Stimulated activated effector memory CD8-positive, alpha-beta T cell treated with anti-CD3 and anti-CD28 coated beads, Interleukin-12 subunit alpha, Interleukin-12 subunit beta, amount 100 ng/mL, for 72 hours (primary cell): ENCODE measurements around the gene RNASE8.
"Not testable (repeated sequence)": the region's sequence is repeated elsewhere in the genome, so short reads cannot be mapped to it uniquely, and the experiment has no call there.

ENCODE experiments used
- ATAC-seq: fragments of 150-1000 bp; cut with Tn5 transposase; 2 replicates; pipeline ENCODE4 v1.10.0; 2021
- DNase-seq, 2 donors: peaks; one replicate each; pipeline ENCODE4 v3.0.0; 2021 to 2022; ENCODE audit warnings: low spot score in 2 of 2
- H3K27ac Mint-ChIP-seq: one replicate; pipeline ENCODE4 v1.8.0; 2022; ENCODE audit warnings: mild to moderate bottlenecking, mixed read lengths
- H3K36me3 Mint-ChIP-seq: one replicate; pipeline ENCODE4 v1.8.0; 2022; ENCODE audit warnings: mild to moderate bottlenecking, mixed read lengths
- H3K4me1 Mint-ChIP-seq: one replicate; pipeline ENCODE4 v1.8.0; 2022; ENCODE audit warnings: mixed read lengths
- H3K4me3 Mint-ChIP-seq: one replicate; pipeline ENCODE4 v1.8.0; 2022; ENCODE audit warnings: mild to moderate bottlenecking, mixed read lengths
- H3K9me3 Mint-ChIP-seq: one replicate; pipeline ENCODE4 v1.8.0; 2022; ENCODE audit warnings: mixed read lengths

The RNASE8 gene

DNA sequence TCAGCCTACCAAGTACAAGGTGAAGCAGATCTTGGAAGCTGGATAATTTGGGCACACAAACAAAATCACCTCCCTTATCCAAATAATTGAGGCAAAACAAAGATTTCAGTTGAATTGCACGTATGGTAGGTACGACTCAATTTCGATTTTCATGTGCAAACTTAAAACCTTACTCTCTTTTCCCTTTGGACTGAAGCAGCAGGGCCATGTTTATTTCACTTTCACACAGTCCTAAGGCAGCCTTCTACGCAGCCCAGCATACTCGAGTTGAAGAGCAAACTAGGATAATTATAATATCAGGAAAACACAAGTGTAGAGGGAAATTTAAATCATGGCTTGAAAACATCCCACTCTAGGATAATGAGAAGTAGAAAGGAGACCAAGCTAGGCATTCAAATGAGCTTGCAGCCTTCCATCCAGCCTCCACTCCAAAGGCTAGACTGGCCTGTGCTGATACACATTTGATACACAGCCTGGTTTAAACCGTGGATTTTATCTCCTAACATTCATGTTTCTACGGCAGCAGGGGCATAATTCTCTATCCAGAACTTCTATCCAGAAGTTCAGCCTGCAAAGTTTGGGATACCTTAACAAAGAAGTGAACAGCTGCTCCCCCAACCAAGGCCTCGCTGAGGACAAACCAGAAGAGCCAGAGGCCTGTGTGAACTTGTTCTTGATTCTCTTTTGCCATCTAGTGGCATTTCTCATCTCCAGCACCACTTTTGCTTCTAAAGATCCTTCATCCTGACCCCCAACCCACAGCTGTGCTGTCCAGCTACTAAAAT lies 17.8 kb upstream of the RNASE8 start:
- no peaks in the 10 kb centered on the region for H3K36me3 Mint-ChIP-seq
- no peak overlapping the region for H3K4me3 Mint-ChIP-seq
- DNase-seq (no peak), ATAC-seq (peak; percentile 55)
- H3K4me1 Mint-ChIP-seq, result peaks cover 7% of the 10 kb centered on the region
- H3K27ac Mint-ChIP-seq, result no peak overlapping the region
- H3K9me3 Mint-ChIP-seq, result no peaks in the 10 kb centered on the region

DNA sequence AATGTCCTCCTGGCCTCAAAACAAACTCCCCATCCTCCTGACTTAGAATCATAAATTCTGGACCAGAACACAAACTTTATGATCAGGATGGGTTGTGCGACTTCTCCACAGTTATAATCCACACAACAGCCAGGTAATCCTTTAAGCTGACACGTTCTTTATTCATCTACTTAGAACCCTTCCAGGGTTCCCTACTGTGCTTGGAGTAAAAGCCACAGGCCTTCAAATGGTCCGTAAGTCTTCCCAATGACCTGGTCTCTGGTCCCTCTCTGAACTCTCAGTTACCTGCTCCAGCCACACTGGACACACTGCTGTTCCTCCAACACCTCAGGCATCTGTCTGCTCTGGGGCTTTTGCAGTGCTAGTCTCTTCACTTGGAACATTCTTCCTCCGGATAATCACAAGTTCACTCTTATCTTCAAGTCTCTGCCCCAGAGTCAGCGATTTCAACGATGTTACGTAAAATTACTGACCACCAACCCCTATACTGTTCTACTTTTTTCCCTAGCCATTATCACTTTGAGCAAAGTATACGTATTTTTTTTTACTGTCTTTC lies 17.2 kb upstream of the RNASE8 start:
- H3K4me3 Mint-ChIP-seq, result no peak overlapping the region
- H3K9me3 Mint-ChIP-seq, result no peaks in the 10 kb centered on the region
- peaks cover 8% of the 10 kb centered on the region for H3K4me1 Mint-ChIP-seq
- no peaks in the 10 kb centered on the region for H3K36me3 Mint-ChIP-seq
- peak overlapping the region; percentile 36 for H3K27ac Mint-ChIP-seq
- no peak for ATAC-seq
- DNase-seq, result no peak

DNA sequence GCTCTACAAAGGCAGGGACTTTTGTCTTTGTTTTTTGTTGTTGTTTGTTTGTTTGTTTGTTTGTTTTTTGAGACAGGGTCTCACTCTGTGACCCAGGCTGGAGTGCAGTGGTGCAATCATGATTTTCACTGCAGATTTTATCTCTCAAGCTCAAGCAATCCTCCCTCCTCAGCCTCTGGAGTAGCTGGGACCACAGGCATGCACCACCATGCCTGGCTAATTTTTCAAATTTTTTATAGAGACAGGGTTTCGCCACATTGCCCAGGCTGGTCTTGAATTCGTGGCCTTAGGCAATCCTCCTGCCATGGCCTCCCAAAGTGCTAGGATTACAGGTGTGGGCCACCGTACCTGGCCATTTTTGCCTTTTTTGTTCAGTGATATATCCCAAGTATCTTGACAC lies 16.7 kb upstream of the RNASE8 start:
- H3K9me3 Mint-ChIP-seq, H3K36me3 Mint-ChIP-seq, H3K4me3 Mint-ChIP-seq, DNase-seq, H3K4me1 Mint-ChIP-seq, ATAC-seq: not testable (repeated sequence)
- peak overlapping the region; percentile 36 for H3K27ac Mint-ChIP-seq

DNA sequence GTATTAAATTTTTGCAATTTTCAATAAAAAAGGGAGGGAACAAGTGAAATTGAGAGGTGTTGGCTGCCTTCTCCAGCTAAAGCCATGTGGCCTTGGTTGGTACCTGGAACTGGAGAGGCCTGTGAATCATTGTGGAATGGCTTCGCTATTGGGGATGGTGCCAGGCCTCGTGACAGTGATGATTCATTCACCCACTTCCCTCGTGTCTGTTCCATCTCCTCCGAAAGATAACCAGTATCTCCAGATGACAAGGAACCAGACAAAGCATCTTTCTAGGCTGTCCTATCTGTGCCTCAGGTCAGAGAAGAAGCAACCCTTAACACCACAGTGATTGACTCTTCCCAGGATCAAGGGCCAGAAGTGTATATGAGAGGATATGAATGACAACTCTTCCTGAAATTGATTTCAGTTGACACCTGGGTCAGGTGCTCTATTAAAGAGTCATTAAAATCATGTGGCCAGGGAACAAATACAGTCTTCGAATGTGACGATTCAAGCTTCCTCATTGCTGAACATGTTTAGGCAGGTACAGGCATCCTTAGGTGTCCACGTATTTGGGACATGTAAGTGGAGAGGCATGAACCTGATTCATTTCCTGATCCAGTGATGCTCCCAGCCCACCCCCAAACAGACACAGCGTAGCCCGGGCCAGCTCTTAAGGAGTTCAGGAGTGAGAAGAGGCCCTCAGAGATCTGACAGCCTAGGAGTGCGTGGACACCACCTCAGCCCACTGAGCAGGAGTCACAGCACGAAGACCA lies 15.8 kb upstream of the RNASE8 start, which contains the start of gene RNASE7:
TSS of gene RNASE7 (plus strand) at position 687 of the 758 bp plus-strand sequence. CDS start 631 bp downstream, outside the sequence.
- DNase-seq, result no peak
- H3K36me3 Mint-ChIP-seq, result no peaks in the 10 kb centered on the region
- no peaks in the 10 kb centered on the region for H3K9me3 Mint-ChIP-seq
- peak within 1 kb of the TSS; percentile 2 for H3K27ac Mint-ChIP-seq
- no peak within 1 kb of the TSS for H3K4me3 Mint-ChIP-seq
- peaks cover 8% of the 10 kb centered on the region for H3K4me1 Mint-ChIP-seq
- ATAC-seq, result no peak

DNA sequence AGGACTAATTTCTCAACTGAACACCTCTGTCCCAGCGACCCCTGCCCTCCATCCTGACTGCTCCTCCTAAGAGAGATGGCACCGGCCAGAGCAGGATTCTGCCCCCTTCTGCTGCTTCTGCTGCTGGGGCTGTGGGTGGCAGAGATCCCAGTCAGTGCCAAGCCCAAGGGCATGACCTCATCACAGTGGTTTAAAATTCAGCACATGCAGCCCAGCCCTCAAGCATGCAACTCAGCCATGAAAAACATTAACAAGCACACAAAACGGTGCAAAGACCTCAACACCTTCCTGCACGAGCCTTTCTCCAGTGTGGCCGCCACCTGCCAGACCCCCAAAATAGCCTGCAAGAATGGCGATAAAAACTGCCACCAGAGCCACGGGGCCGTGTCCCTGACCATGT lies 14.7 kb upstream of the RNASE8 start:
- ATAC-seq, result no peak
- no peaks in the 10 kb centered on the region for H3K9me3 Mint-ChIP-seq
- no peaks in the 10 kb centered on the region for H3K36me3 Mint-ChIP-seq
- DNase-seq, result no peak
- H3K4me1 Mint-ChIP-seq, result peaks cover 8% of the 10 kb centered on the region
- H3K27ac Mint-ChIP-seq, result peak overlapping the region; percentile 2
- H3K4me3 Mint-ChIP-seq, result no peak overlapping the region

GRCh38 chr14:21043387-21043973 lies 14.1 kb upstream of the RNASE8 start:
- no peak overlapping the region for H3K4me3 Mint-ChIP-seq
- no peak overlapping the region for H3K27ac Mint-ChIP-seq
- ATAC-seq, result no peak
- H3K9me3 Mint-ChIP-seq, result no peaks in the 10 kb centered on the region
- H3K4me1 Mint-ChIP-seq, result peaks cover 8% of the 10 kb centered on the region
- no peaks in the 10 kb centered on the region for H3K36me3 Mint-ChIP-seq
- no peak for DNase-seq

DNA sequence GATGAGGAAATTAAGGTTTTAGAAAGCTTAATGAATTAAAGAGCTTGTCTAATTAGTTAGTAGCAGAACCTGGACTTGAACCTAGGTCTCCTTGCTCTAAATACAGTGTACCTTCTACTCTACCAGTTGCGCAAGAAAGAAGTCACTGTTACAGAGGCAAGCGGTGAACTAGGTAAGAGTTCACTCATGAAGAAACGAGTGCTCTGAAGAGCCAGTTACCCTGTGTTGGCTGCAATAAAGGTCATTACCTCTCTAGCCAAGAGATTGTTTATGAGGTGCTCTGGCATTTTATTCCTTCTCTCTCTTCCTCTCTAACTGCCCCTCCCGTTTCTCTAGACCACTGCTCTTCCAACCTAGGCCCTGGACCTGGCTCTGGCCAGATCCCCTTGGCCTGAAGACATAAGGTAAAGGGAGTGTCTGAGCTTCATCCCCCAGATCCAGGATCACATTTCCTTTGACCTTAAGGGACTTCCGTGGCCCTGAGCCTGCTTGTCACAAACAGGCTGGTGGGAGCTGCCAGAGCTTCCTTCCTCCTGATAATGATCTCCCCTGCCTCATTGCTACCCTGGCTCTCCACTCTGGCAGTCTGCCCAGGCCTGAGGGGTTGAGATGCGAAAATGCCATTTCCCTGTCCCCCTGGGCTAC lies 13.5 kb upstream of the RNASE8 start:
- ATAC-seq (no peak), DNase-seq (no peak)
- Mint-ChIP-seq H3K27ac (peak overlapping the region; percentile 17), H3K4me3 (no peak overlapping the region), H3K9me3 (no peaks in the 10 kb centered on the region), H3K36me3 (no peaks in the 10 kb centered on the region), H3K4me1 (peaks cover 8% of the 10 kb centered on the region)

GRCh38 chr14:21047378-21047781 lies 10.2 kb upstream of the RNASE8 start:
- no peak for ATAC-seq
- Mint-ChIP-seq H3K27ac (no peak overlapping the region), H3K4me1 (peaks cover 8% of the 10 kb centered on the region), H3K36me3 (no peaks in the 10 kb centered on the region), H3K4me3 (no peak overlapping the region), H3K9me3 (no peaks in the 10 kb centered on the region)
- DNase-seq, result no peak

- no peak for ATAC-seq
- Mint-ChIP-seq H3K4me3 (no peak overlapping the region), H3K27ac (no peak overlapping the region), H3K4me1 (peaks cover 8% of the 10 kb centered on the region), H3K36me3 (no peaks in the 10 kb centered on the region), H3K9me3 (no peaks in the 10 kb centered on the region)
- no peak for DNase-seq
Measured at GRCh38 chr14:21048638-21049037, 9.0 kb upstream of the RNASE8 start.

GRCh38 chr14:21049271-21049673 lies 8.3 kb upstream of the RNASE8 start:
- Mint-ChIP-seq H3K4me3 (no peak overlapping the region), H3K27ac (no peak overlapping the region), H3K9me3 (no peaks in the 10 kb centered on the region), H3K4me1 (peaks cover 6% of the 10 kb centered on the region), H3K36me3 (no peaks in the 10 kb centered on the region)
- ATAC-seq (peak; percentile 71), DNase-seq (no peak)

DNA sequence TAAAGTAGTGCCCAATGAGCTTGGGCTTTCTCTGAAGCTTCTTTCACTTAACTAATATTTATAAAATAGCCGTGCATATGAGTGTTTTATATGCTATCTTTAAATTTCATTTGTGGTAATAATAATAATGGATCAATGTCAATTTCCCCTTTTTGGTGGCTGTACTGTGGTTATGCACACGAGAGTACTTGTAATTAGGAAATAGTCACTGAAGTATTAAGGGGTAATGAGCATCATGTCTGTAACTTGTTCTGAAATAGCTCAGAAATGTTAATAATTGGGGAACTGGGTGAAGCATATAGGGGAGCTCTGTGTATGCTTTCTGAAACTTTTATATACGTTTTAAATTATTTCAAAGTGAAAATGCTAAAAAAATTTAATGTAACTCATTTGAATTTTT lies 7.0 kb upstream of the RNASE8 start:
- Mint-ChIP-seq H3K27ac (no peak overlapping the region), H3K9me3 (no peaks in the 10 kb centered on the region), H3K36me3 (no peaks in the 10 kb centered on the region), H3K4me3 (no peak overlapping the region), H3K4me1 (no peaks in the 10 kb centered on the region)
- DNase-seq (no peak), ATAC-seq (no peak)

- H3K36me3 Mint-ChIP-seq, result no peaks in the 10 kb centered on the region
- ATAC-seq (no peak), DNase-seq (no peak)
- no peaks in the 10 kb centered on the region for H3K9me3 Mint-ChIP-seq
- no peaks in the 10 kb centered on the region for H3K4me1 Mint-ChIP-seq
- H3K4me3 Mint-ChIP-seq, result no peak overlapping the region
- H3K27ac Mint-ChIP-seq, result no peak overlapping the region
Measured at GRCh38 chr14:21053184-21054122, 4.2 kb upstream of the RNASE8 start.

DNA sequence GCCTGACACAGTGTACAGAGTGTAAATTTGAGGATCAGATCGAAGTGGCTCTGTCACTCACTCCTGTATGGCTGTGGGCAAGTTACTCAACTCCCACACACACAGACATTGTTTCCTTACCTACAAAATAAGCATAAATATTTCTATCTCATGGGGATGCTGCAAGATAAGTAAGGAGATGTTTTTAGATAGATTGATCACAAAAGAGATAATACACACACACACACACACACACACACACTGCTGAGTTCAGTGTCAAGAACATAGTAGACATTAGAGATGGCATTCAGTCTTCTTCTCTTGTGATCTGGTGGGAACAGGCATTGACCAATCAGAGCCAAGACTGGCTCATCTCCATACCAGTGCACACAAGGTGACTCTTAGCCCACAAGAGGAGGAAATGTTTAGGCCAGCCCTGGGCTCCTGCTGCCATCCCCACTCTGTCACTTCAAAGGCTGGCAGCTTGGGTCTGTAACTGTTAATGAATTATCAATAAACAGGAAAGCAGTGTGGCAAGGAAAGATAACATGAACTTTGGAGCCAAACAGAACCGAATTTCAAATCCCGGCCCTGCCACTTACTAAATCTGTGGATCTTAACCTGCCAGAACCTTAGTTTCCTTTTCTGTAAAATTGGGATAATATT lies 3.4 kb upstream of the RNASE8 start:
- Mint-ChIP-seq H3K36me3 (no peaks in the 10 kb centered on the region), H3K9me3 (no peaks in the 10 kb centered on the region), H3K27ac (no peak overlapping the region), H3K4me3 (no peak overlapping the region), H3K4me1 (no peaks in the 10 kb centered on the region)
- DNase-seq, result no peak
- ATAC-seq, result peak; percentile 76

- no peaks in the 10 kb centered on the region for H3K36me3 Mint-ChIP-seq
- H3K27ac Mint-ChIP-seq, result no peak overlapping the region
- no peaks in the 10 kb centered on the region for H3K4me1 Mint-ChIP-seq
- H3K4me3 Mint-ChIP-seq, result no peak overlapping the region
- DNase-seq (no peak), ATAC-seq (no peak)
- H3K9me3 Mint-ChIP-seq, result no peaks in the 10 kb centered on the region
Measured at GRCh38 chr14:21054768-21055145, 2.9 kb upstream of the RNASE8 start.
